Mesendoderm (in vitro differentiated cells): Measurements from ENCODE around the gene KLHL4.
A peak's percentile ranks its signal among the peaks of the same experiment; 100 is the strongest.

Source experiments
- DNase-seq: peaks from one replicate; pipeline ENCODE4 v3.0.0; 2013
- H2AK5ac ChIP-seq: 2 replicates; pipeline ENCODE4 v1.6.1; 2013; ENCODE audit warnings: low read length, inconsistent platforms
- H2BK120ac ChIP-seq: 2 replicates; pipeline ENCODE4 v1.6.1; 2013; ENCODE audit warnings: low read depth, mild to moderate bottlenecking, low read length, moderate library complexity, mixed read lengths
- H2BK15ac ChIP-seq: replicated peaks from 2 replicates; pipeline ENCODE4 v1.6.1; 2013; ENCODE audit warnings: low read depth, mild to moderate bottlenecking, moderate library complexity
- H2BK5ac ChIP-seq: 2 replicates; pipeline ENCODE4 v1.6.1; 2013; ENCODE audit warnings: low read length, inconsistent platforms
- H3K18ac ChIP-seq: 2 replicates; pipeline ENCODE4 v1.6.1; 2013; ENCODE audit warnings: mild to moderate bottlenecking, low read length, mixed read lengths
- H3K23ac ChIP-seq: one replicate; pipeline ENCODE4 v1.6.1; 2013; ENCODE audit warnings: low read length
- H3K27ac ChIP-seq: 2 replicates; pipeline ENCODE4 v1.5.1; 2013; ENCODE audit warnings: low read depth, mild to moderate bottlenecking, inconsistent platforms, low read length, moderate library complexity
- H3K27me3 ChIP-seq: 2 replicates; pipeline ENCODE4 v1.6.1; 2013; ENCODE audit warnings: low read length, control low read depth, mild to moderate bottlenecking, inconsistent platforms; ENCODE audit not compliant: insufficient read depth, poor library complexity
- H3K36me3 ChIP-seq: 2 replicates; pipeline ENCODE4 v1.6.1; 2013; ENCODE audit warnings: low read length, inconsistent platforms; ENCODE audit not compliant: control insufficient read depth, insufficient read depth
- H3K4ac ChIP-seq: one replicate; pipeline ENCODE4 v1.6.1; 2013; ENCODE audit warnings: low read depth, mild to moderate bottlenecking, low read length, moderate library complexity
- H3K4me1 ChIP-seq: 2 replicates; pipeline ENCODE4 v1.6.1; 2013; ENCODE audit warnings: low read depth, low read length, inconsistent platforms; ENCODE audit not compliant: control insufficient read depth
- H3K4me2 ChIP-seq: 2 replicates; pipeline ENCODE4 v1.6.1; 2013; ENCODE audit warnings: low read length
- H3K4me3 ChIP-seq: 2 replicates; pipeline ENCODE4 v1.5.1; 2013; ENCODE audit warnings: mild to moderate bottlenecking, low read length
- H3K56ac ChIP-seq: one replicate; pipeline ENCODE4 v1.6.1; 2013; ENCODE audit warnings: low read length
- H3K79me1 ChIP-seq: 2 replicates; pipeline ENCODE4 v1.6.1; 2013; ENCODE audit warnings: low read length, inconsistent platforms
- H3K79me2 ChIP-seq: 2 replicates; pipeline ENCODE4 v1.6.1; 2013; ENCODE audit warnings: mild to moderate bottlenecking, low read length; ENCODE audit not compliant: control insufficient read depth, insufficient read depth
- H3K9ac ChIP-seq: 2 replicates; pipeline ENCODE4 v1.6.1; 2013; ENCODE audit warnings: low read length, inconsistent platforms
- H4K5ac ChIP-seq: one replicate; pipeline ENCODE4 v1.6.1; 2013; ENCODE audit warnings: low read length
- H4K8ac ChIP-seq: one replicate; pipeline ENCODE4 v1.6.1; 2013; ENCODE audit warnings: low read depth, mild to moderate bottlenecking, control low read depth, low read length, moderate library complexity
- WGBS: extraction: QIAGEN DNeasy Blood & Tissue Kit; methylation state at CpG from one replicate; pipeline ENCODE4 v1.1.7; 2013; ENCODE audit warnings: low lambda C conversion rate, missing lambda C conversion rate; ENCODE audit not compliant: insufficient coverage; ENCODE audit errors: extremely low coverage; 5-methylcytosine and 5-hydroxymethylcytosine counted together

KLHL4 gene

DNA sequence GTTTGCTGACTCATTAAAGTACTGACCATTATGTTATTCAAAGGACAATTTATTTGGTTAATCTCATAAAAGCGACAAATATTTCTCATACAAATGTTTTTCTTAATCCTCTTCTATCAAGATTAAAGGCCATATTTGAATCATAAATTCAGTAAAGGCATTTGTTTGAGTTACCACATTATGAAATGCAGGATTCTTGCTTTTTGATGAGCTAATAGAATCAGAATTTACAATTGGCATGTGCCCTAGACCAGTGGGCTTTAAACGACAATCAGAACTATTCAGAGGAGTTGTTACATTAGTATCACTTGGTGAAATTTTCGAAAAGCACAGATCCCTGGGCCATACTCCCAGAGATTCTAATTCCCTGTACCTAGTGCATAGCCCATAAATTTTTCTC, 55.3 kb downstream of the KLHL4 start:
- H3K4me3 ChIP-seq, result no peak overlapping the region
- no CpG with 5 or more reads among the region's 3 CpGs for WGBS
- H3K27ac ChIP-seq, result no peak overlapping the region

DNA sequence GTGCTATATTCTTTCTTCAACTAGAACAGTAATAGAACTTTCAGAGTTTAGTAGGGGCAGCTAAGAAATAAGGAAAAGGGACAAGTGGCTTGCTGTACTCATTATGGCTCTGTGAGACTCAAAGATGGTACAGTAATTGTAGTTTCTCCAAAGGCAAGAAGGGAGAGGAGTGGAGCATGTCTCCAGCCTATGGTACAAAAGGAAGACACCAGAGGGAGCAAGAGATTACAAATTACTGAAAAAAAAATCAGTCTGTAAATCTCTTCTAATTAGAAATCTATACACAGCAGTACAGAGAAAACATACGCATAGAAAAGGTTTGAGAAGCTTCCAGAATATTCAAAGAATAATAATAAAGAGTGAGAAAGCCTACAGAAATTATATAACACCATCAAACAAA, 61.4 kb downstream of the KLHL4 start:
- Histone ChIP-seq H3K36me3 (no peaks in the 10 kb centered on the region), H2BK5ac (no peak overlapping the region), H3K27ac (no peak overlapping the region)

More for the DNA sequence above, 55.3 kb downstream of the KLHL4 start:
- H3K23ac ChIP-seq, result no peak overlapping the region
- H3K4me2 ChIP-seq, result no peak overlapping the region
- H4K8ac ChIP-seq, result no peak overlapping the region
- DNase-seq, result peak; percentile 8
- no peaks in the 10 kb centered on the region for H3K79me2 ChIP-seq
- no peak overlapping the region for H4K5ac ChIP-seq
- no peaks in the 10 kb centered on the region for H3K4me1 ChIP-seq
- no peaks in the 10 kb centered on the region for H3K36me3 ChIP-seq
- H3K27me3 ChIP-seq, result no peaks in the 10 kb centered on the region
- H2BK120ac ChIP-seq, result no peak overlapping the region
- H3K4ac ChIP-seq, result no peak overlapping the region
- H2BK5ac ChIP-seq, result no peak overlapping the region
- H3K18ac ChIP-seq, result no peak overlapping the region
- no peak overlapping the region for H2BK15ac ChIP-seq
- H2AK5ac ChIP-seq, result no peak overlapping the region
- no peak overlapping the region for H3K9ac ChIP-seq
- no peak overlapping the region for H3K56ac ChIP-seq
- no peaks in the 10 kb centered on the region for H3K79me1 ChIP-seq

DNA sequence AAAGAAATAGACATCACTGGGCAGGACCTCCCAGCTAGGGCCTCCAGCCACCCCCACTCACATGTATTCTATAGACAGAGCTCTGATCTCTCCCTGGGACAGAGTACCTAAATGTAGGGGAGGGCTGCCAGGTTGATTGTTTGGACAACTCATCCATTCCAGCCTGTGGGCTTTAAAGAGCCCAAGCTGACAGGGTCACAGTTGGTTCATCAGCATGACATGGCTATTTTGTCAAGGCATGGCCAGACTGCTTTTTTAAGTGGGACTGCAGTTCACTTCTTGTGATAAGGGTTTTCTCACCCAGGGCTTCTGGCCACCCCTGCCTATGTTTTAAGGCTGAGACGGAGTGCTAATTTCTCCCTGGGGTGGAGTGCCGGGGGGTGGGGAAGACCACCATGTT, 63.3 kb downstream of the KLHL4 start:
- WGBS, result no CpG with 5 or more reads among the region's 2 CpGs

More for the DNA sequence above, 61.4 kb downstream of the KLHL4 start:
- H2AK5ac ChIP-seq, result no peak overlapping the region
- H3K4ac ChIP-seq, result no peak overlapping the region
- no peak overlapping the region for H3K4me3 ChIP-seq
- peak; percentile 28 for DNase-seq
- H3K4me1 ChIP-seq, result no peaks in the 10 kb centered on the region
- H3K4me2 ChIP-seq, result no peak overlapping the region
- no peak overlapping the region for H2BK120ac ChIP-seq
- no peaks in the 10 kb centered on the region for H3K79me2 ChIP-seq
- no peak overlapping the region for H4K5ac ChIP-seq
- no peaks in the 10 kb centered on the region for H3K27me3 ChIP-seq
- no peak overlapping the region for H3K9ac ChIP-seq
- H3K79me1 ChIP-seq, result no peaks in the 10 kb centered on the region
- WGBS, result no CpG with 5 or more reads among the region's 1 CpG
- no peak overlapping the region for H4K8ac ChIP-seq
- H2BK15ac ChIP-seq, result no peak overlapping the region
- H3K18ac ChIP-seq, result no peak overlapping the region
- no peak overlapping the region for H3K23ac ChIP-seq
- no peak overlapping the region for H3K56ac ChIP-seq

DNA sequence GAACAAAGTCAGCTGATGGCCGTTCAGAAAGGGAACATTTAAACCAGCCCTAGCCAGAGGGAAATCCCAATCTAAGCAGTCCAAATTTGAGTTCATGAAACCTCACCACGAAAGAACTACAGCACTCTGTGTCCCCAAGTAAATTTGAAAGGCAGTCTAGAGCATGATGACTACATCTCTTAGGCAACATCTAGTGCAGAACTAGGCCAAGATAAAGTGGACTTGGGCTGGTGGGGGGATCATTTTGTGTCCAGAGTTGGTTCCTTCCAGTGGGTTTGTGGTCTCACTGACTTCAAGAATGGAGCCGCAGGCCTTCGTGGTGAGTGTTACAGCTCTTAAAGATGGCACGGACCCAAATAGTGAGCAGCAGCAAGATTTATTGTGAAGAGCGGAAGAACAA, 64.9 kb downstream of the KLHL4 start:
- Histone ChIP-seq H4K8ac (no peak overlapping the region), H3K4me3 (no peak overlapping the region), H3K56ac (no peak overlapping the region), H4K5ac (no peak overlapping the region), H3K79me1 (no peaks in the 10 kb centered on the region), H3K18ac (no peak overlapping the region), H2BK120ac (no peak overlapping the region), H3K4me2 (no peak overlapping the region), H3K4ac (no peak overlapping the region), H3K79me2 (no peaks in the 10 kb centered on the region), H3K23ac (no peak overlapping the region), H2BK15ac (no peak overlapping the region), H3K36me3 (no peaks in the 10 kb centered on the region), H3K9ac (no peak overlapping the region), H3K27ac (no peak overlapping the region), H2BK5ac (no peak overlapping the region), H3K4me1 (no peaks in the 10 kb centered on the region), H2AK5ac (no peak overlapping the region), H3K27me3 (no peaks in the 10 kb centered on the region)
- no CpG with 5 or more reads among the region's 6 CpGs for WGBS
- DNase-seq, result no peak

More for the DNA sequence above, 63.3 kb downstream of the KLHL4 start:
- H3K4me2 ChIP-seq, result no peak overlapping the region
- H3K56ac ChIP-seq, result no peak overlapping the region
- no peak overlapping the region for H3K27ac ChIP-seq
- no peak overlapping the region for H3K4ac ChIP-seq
- H3K36me3 ChIP-seq, result no peaks in the 10 kb centered on the region
- H4K5ac ChIP-seq, result no peak overlapping the region
- no peak overlapping the region for H2AK5ac ChIP-seq
- DNase-seq, result peak; percentile 47
- no peaks in the 10 kb centered on the region for H3K4me1 ChIP-seq
- no peak overlapping the region for H3K23ac ChIP-seq
- H3K27me3 ChIP-seq, result no peaks in the 10 kb centered on the region
- no peak overlapping the region for H3K18ac ChIP-seq
- no peaks in the 10 kb centered on the region for H3K79me1 ChIP-seq
- H3K9ac ChIP-seq, result no peak overlapping the region
- H2BK15ac ChIP-seq, result no peak overlapping the region
- H3K4me3 ChIP-seq, result no peak overlapping the region
- no peaks in the 10 kb centered on the region for H3K79me2 ChIP-seq
- no peak overlapping the region for H4K8ac ChIP-seq
- no peak overlapping the region for H2BK5ac ChIP-seq
- no peak overlapping the region for H2BK120ac ChIP-seq

DNA sequence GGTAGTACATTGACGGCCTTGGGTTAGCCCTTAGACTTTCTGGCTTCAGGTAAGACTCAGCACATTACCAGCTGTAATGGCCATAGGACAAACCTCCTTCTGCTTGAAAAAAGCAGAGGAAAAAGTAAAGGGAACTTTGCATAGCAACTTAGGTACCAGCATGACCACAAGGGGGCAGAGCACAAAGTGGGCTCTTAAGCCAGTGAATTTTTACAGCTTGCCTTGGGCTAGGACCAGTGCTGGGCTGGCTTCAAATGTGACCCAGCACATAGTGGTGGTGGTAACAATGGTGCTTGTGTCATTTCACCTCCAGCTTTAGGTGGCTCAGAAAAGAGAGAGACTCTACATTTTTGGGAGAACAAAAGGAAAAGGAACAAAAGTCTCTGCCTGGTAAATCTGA, 66.1 kb downstream of the KLHL4 start:
- H3K36me3 ChIP-seq, result no peaks in the 10 kb centered on the region
- H3K56ac ChIP-seq, result no peak overlapping the region
- no peaks in the 10 kb centered on the region for H3K27me3 ChIP-seq
- H3K4me1 ChIP-seq, result no peaks in the 10 kb centered on the region
- H3K4me3 ChIP-seq, result no peak overlapping the region
- no peak overlapping the region for H2BK120ac ChIP-seq
- no peak overlapping the region for H3K4me2 ChIP-seq
- no peak overlapping the region for H2BK15ac ChIP-seq
- DNase-seq, result peak; percentile 62
- no peaks in the 10 kb centered on the region for H3K79me1 ChIP-seq
- no peak overlapping the region for H2BK5ac ChIP-seq
- no peak overlapping the region for H3K23ac ChIP-seq
- no peak overlapping the region for H3K4ac ChIP-seq
- H3K18ac ChIP-seq, result no peak overlapping the region
- no CpG with 5 or more reads among the region's 1 CpG for WGBS
- no peak overlapping the region for H3K9ac ChIP-seq
- no peak overlapping the region for H3K27ac ChIP-seq
- no peak overlapping the region for H4K8ac ChIP-seq
- no peak overlapping the region for H4K5ac ChIP-seq
- H2AK5ac ChIP-seq, result no peak overlapping the region
- no peaks in the 10 kb centered on the region for H3K79me2 ChIP-seq

DNA sequence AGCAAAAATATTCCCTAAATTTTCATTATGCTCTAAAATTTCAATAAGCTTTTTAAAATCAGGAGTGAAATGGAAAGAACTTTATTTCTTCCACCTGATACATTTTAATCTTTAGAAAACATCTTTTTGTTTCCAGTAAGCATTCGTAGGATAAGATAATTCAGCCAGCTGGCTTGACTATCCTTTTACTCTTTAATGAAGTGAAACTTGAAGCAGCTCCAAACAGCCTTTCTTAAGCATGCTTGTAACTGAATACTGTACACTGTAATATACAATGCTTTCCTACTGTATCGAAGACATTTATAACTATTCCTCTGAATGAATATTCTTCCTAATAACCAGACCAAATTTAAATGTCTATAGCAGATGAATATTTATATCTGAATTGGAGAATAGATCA, 98.8 kb downstream of the KLHL4 start:
- no peak for DNase-seq
- Histone ChIP-seq H3K4me1 (no peaks in the 10 kb centered on the region), H4K5ac (no peak overlapping the region), H2BK120ac (no peak overlapping the region), H3K23ac (no peak overlapping the region), H3K27ac (no peak overlapping the region), H3K56ac (no peak overlapping the region), H3K4me2 (no peak overlapping the region), H3K79me2 (no peaks in the 10 kb centered on the region), H3K79me1 (no peaks in the 10 kb centered on the region), H3K9ac (no peak overlapping the region), H3K27me3 (no peaks in the 10 kb centered on the region), H3K4me3 (no peak overlapping the region), H2BK15ac (no peak overlapping the region), H2BK5ac (no peak overlapping the region), H3K18ac (no peak overlapping the region), H4K8ac (no peak overlapping the region), H3K36me3 (no peaks in the 10 kb centered on the region), H3K4ac (no peak overlapping the region), H2AK5ac (no peak overlapping the region)
- WGBS, result no CpG with 5 or more reads among the region's 2 CpGs
